ENCODE data around the gene PLEKHH2.

DNA sequence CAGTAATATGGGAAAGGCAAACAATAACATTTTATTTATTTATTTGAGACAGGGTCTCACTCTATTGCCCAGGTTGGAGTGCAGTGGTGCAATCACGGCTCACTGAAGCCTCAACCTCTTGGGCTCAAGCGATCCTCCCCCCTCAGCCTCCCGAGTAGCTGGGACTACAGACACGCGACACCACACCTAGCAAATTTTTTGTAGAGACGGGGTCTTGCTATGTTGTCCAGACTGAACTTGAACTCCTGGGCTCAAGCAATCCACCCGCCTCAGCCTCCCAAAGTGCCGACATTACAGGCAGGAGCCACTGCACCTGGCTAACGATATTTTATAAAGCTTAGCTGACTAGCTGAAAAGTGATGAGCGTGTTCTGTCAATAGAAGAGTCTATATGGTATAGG lies 17.5 kb upstream of the PLEKHH2 start:
- TF ChIP-seq, protein P1, sequence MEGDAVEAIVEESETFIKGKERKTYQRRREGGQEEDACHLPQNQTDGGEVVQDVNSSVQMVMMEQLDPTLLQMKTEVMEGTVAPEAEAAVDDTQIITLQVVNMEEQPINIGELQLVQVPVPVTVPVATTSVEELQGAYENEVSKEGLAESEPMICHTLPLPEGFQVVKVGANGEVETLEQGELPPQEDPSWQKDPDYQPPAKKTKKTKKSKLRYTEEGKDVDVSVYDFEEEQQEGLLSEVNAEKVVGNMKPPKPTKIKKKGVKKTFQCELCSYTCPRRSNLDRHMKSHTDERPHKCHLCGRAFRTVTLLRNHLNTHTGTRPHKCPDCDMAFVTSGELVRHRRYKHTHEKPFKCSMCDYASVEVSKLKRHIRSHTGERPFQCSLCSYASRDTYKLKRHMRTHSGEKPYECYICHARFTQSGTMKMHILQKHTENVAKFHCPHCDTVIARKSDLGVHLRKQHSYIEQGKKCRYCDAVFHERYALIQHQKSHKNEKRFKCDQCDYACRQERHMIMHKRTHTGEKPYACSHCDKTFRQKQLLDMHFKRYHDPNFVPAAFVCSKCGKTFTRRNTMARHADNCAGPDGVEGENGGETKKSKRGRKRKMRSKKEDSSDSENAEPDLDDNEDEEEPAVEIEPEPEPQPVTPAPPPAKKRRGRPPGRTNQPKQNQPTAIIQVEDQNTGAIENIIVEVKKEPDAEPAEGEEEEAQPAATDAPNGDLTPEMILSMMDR (IDR thresholded peaks at IDR 0.05) = no peak
- no peak for TF ChIP-seq POLR2A (IDR thresholded peaks at IDR 0.05)

Data from body of pancreas (tissue), 4 donors.